Measurements from ENCODE around the gene CLEC2B.

The CLEC2B gene

GRCh38 chr12:9869307-9870161 is at the start of gene CLEC2B:
Gene CLEC2B, minus strand, starts transcription at chr12:9869354.
- no peaks in the 10 kb centered on the region for H3K9me3 ChIP-seq (ENCODE audit: control insufficient read depth, insufficient read depth, low read length)
- H3K9ac ChIP-seq (ENCODE audit: low read depth, low read length) = no peak within 1 kb of the TSS
- no peaks in the 10 kb centered on the region for H3K27me3 ChIP-seq (ENCODE audit: control insufficient read depth, insufficient read depth, low read length)
- H3K4me3 ChIP-seq (ENCODE audit: low read depth, low read length) = no peak within 1 kb of the TSS
- no peaks in the 10 kb centered on the region for H3K36me3 ChIP-seq (ENCODE audit: control insufficient read depth, insufficient read depth, low read length)
- peaks cover 9% of the 10 kb centered on the region for H3K4me1 ChIP-seq (ENCODE audit: control insufficient read depth, insufficient read depth, low read length)

GRCh38 chr12:9911708-9912107 is 42.6 kb upstream of the CLEC2B start:
- H3K4me1 ChIP-seq (ENCODE audit: control insufficient read depth, insufficient read depth, low read length) = no peaks in the 10 kb centered on the region
- no peak overlapping the region for H3K9ac ChIP-seq (ENCODE audit: low read depth, low read length)
- peaks cover 20% of the 10 kb centered on the region for H3K9me3 ChIP-seq (ENCODE audit: control insufficient read depth, insufficient read depth, low read length)
- no peaks in the 10 kb centered on the region for H3K27me3 ChIP-seq (ENCODE audit: control insufficient read depth, insufficient read depth, low read length)
- H3K4me3 ChIP-seq (ENCODE audit: low read depth, low read length) = no peak overlapping the region
- no peaks in the 10 kb centered on the region for H3K36me3 ChIP-seq (ENCODE audit: control insufficient read depth, insufficient read depth, low read length)

- no peaks in the 10 kb centered on the region for H3K36me3 ChIP-seq (ENCODE audit: control insufficient read depth, insufficient read depth, low read length)
- H3K27me3 ChIP-seq (ENCODE audit: control insufficient read depth, insufficient read depth, low read length) = no peaks in the 10 kb centered on the region
- H3K9me3 ChIP-seq (ENCODE audit: control insufficient read depth, insufficient read depth, low read length) = peaks cover 20% of the 10 kb centered on the region
- no peak overlapping the region for H3K9ac ChIP-seq (ENCODE audit: low read depth, low read length)
- no peak overlapping the region for H3K4me3 ChIP-seq (ENCODE audit: low read depth, low read length)
- no peaks in the 10 kb centered on the region for H3K4me1 ChIP-seq (ENCODE audit: control insufficient read depth, insufficient read depth, low read length)
These were observed 41.7 kb upstream of the CLEC2B start for GRCh38 chr12:9910716-9911421.

GRCh38 chr12:9909724-9910123 is 40.6 kb upstream of the CLEC2B start:
- Histone ChIP-seq H3K36me3 (ENCODE audit: control insufficient read depth, insufficient read depth, low read length) (no peaks in the 10 kb centered on the region), H3K27me3 (ENCODE audit: control insufficient read depth, insufficient read depth, low read length) (no peaks in the 10 kb centered on the region), H3K4me3 (ENCODE audit: low read depth, low read length) (no peak overlapping the region)

GRCh38 chr12:9908350-9908749 is 39.2 kb upstream of the CLEC2B start:
- Histone ChIP-seq H3K9me3 (ENCODE audit: control insufficient read depth, insufficient read depth, low read length) (peaks cover 20% of the 10 kb centered on the region), H3K36me3 (ENCODE audit: control insufficient read depth, insufficient read depth, low read length) (no peaks in the 10 kb centered on the region), H3K4me1 (ENCODE audit: control insufficient read depth, insufficient read depth, low read length) (no peaks in the 10 kb centered on the region), H3K9ac (ENCODE audit: low read depth, low read length) (no peak overlapping the region), H3K4me3 (ENCODE audit: low read depth, low read length) (no peak overlapping the region), H3K27me3 (ENCODE audit: control insufficient read depth, insufficient read depth, low read length) (no peaks in the 10 kb centered on the region)

More at GRCh38 chr12:9909724-9910123, 40.6 kb upstream of the CLEC2B start:
- Histone ChIP-seq H3K9me3 (ENCODE audit: control insufficient read depth, insufficient read depth, low read length) (peaks cover 20% of the 10 kb centered on the region), H3K4me1 (ENCODE audit: control insufficient read depth, insufficient read depth, low read length) (no peaks in the 10 kb centered on the region), H3K9ac (ENCODE audit: low read depth, low read length) (no peak overlapping the region)

- no peaks in the 10 kb centered on the region for H3K4me1 ChIP-seq (ENCODE audit: control insufficient read depth, insufficient read depth, low read length)
- no peak overlapping the region for H3K9ac ChIP-seq (ENCODE audit: low read depth, low read length)
- H3K27me3 ChIP-seq (ENCODE audit: control insufficient read depth, insufficient read depth, low read length) = no peaks in the 10 kb centered on the region
- H3K36me3 ChIP-seq (ENCODE audit: control insufficient read depth, insufficient read depth, low read length) = no peaks in the 10 kb centered on the region
- H3K4me3 ChIP-seq (ENCODE audit: low read depth, low read length) = no peak overlapping the region
- H3K9me3 ChIP-seq (ENCODE audit: control insufficient read depth, insufficient read depth, low read length) = peaks cover 20% of the 10 kb centered on the region
These were observed 38.6 kb upstream of the CLEC2B start for GRCh38 chr12:9907769-9908168.

- H3K27me3 ChIP-seq (ENCODE audit: control insufficient read depth, insufficient read depth, low read length) = no peaks in the 10 kb centered on the region
- H3K4me3 ChIP-seq (ENCODE audit: low read depth, low read length) = no peak overlapping the region
- H3K9me3 ChIP-seq (ENCODE audit: control insufficient read depth, insufficient read depth, low read length) = peaks cover 20% of the 10 kb centered on the region
- H3K4me1 ChIP-seq (ENCODE audit: control insufficient read depth, insufficient read depth, low read length) = no peaks in the 10 kb centered on the region
- no peaks in the 10 kb centered on the region for H3K36me3 ChIP-seq (ENCODE audit: control insufficient read depth, insufficient read depth, low read length)
- H3K9ac ChIP-seq (ENCODE audit: low read depth, low read length) = no peak overlapping the region
These were observed 37.7 kb upstream of the CLEC2B start for GRCh38 chr12:9906873-9907272.

- Histone ChIP-seq H3K4me1 (ENCODE audit: control insufficient read depth, insufficient read depth, low read length) (no peaks in the 10 kb centered on the region), H3K27me3 (ENCODE audit: control insufficient read depth, insufficient read depth, low read length) (no peaks in the 10 kb centered on the region), H3K9ac (ENCODE audit: low read depth, low read length) (no peak overlapping the region), H3K9me3 (ENCODE audit: control insufficient read depth, insufficient read depth, low read length) (no peaks in the 10 kb centered on the region), H3K4me3 (ENCODE audit: low read depth, low read length) (no peak overlapping the region), H3K36me3 (ENCODE audit: control insufficient read depth, insufficient read depth, low read length) (no peaks in the 10 kb centered on the region)
These were observed 33.5 kb upstream of the CLEC2B start for GRCh38 chr12:9902539-9903228.

- Histone ChIP-seq H3K4me1 (ENCODE audit: control insufficient read depth, insufficient read depth, low read length) (no peaks in the 10 kb centered on the region), H3K9ac (ENCODE audit: low read depth, low read length) (no peak overlapping the region), H3K4me3 (ENCODE audit: low read depth, low read length) (no peak overlapping the region), H3K9me3 (ENCODE audit: control insufficient read depth, insufficient read depth, low read length) (no peaks in the 10 kb centered on the region), H3K36me3 (ENCODE audit: control insufficient read depth, insufficient read depth, low read length) (no peaks in the 10 kb centered on the region), H3K27me3 (ENCODE audit: control insufficient read depth, insufficient read depth, low read length) (no peaks in the 10 kb centered on the region)
These were observed 31.8 kb upstream of the CLEC2B start for GRCh38 chr12:9900930-9901329.

- no peaks in the 10 kb centered on the region for H3K4me1 ChIP-seq (ENCODE audit: control insufficient read depth, insufficient read depth, low read length)
- H3K36me3 ChIP-seq (ENCODE audit: control insufficient read depth, insufficient read depth, low read length) = no peaks in the 10 kb centered on the region
- no peak overlapping the region for H3K4me3 ChIP-seq (ENCODE audit: low read depth, low read length)
- H3K9me3 ChIP-seq (ENCODE audit: control insufficient read depth, insufficient read depth, low read length) = no peaks in the 10 kb centered on the region
- no peak overlapping the region for H3K9ac ChIP-seq (ENCODE audit: low read depth, low read length)
- no peaks in the 10 kb centered on the region for H3K27me3 ChIP-seq (ENCODE audit: control insufficient read depth, insufficient read depth, low read length)
These were observed 30.1 kb upstream of the CLEC2B start for GRCh38 chr12:9899209-9899608.

- no peaks in the 10 kb centered on the region for H3K9me3 ChIP-seq (ENCODE audit: control insufficient read depth, insufficient read depth, low read length)
- H3K9ac ChIP-seq (ENCODE audit: low read depth, low read length) = no peak overlapping the region
- no peaks in the 10 kb centered on the region for H3K27me3 ChIP-seq (ENCODE audit: control insufficient read depth, insufficient read depth, low read length)
- no peaks in the 10 kb centered on the region for H3K4me1 ChIP-seq (ENCODE audit: control insufficient read depth, insufficient read depth, low read length)
- H3K36me3 ChIP-seq (ENCODE audit: control insufficient read depth, insufficient read depth, low read length) = no peaks in the 10 kb centered on the region
- H3K4me3 ChIP-seq (ENCODE audit: low read depth, low read length) = no peak overlapping the region
These were observed 28.4 kb upstream of the CLEC2B start for GRCh38 chr12:9897535-9897934.

All from iPS-15b (cell line).